GDM1 (cell line): Measurements from ENCODE around the gene NXPH3.

ENCODE experiments used
- DNase-seq: peaks from one replicate; lab custom pipeline; 2025; lab: John Stamatoyannopoulos, UW

NXPH3 gene

GRCh38 chr17:49592263-49592662 lies 16.6 kb downstream of the NXPH3 start:
- DNase-seq: no peak

- no peak for DNase-seq
These were observed 19.7 kb downstream of the NXPH3 start for GRCh38 chr17:49595328-49595727.

GRCh38 chr17:49595980-49596379 lies 20.3 kb downstream of the NXPH3 start:
- DNase-seq: no peak

DNA sequence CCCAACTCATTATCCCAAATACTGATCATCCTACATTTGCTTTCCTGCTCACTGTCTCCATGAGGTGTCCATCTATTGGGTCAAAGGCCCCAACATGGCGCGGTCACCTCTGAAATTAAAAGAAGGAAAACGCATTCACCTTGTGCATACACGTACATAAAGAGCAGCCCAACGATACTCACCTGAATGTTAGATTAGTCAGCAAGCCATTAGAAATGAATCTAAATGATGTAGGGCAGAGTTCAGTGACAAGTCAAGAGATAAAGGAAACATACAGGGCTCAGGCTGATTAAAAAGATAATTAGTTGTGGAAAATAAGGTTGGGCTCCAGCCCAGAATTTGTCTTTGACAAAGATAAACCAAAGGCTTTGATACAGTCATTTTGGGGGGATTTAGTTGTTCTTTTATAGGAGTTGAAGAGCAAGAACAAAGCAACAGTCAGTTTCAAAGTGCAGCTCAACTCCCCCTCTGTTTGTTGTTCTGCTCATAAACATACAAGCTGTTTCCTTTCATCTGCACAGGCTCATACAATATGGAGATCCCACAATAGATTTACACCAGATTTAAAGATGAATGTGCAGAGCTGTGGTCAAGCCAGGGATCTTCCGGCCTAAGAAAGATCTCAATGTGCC lies 21.1 kb downstream of the NXPH3 start:
- DNase-seq: no peak

DNA sequence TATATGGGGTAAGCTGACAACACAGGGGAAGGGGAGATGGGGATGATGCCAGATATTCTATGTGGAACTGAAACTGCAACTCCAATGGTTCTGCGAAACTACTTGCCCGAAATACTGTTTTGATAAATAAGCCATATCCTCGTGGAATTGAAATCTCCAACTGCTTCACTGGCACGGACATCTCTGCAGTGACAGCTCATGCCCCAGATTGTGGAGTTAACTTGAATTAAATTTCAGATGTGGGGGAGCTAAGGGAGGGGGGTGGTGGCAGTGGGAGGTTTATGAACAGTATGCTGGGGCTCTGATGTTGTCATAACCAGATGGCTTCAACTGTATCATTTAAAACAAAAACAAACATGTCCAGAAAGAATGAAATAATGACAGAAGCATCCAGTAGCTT lies 21.8 kb downstream of the NXPH3 start:
- DNase-seq: no peak

DNA sequence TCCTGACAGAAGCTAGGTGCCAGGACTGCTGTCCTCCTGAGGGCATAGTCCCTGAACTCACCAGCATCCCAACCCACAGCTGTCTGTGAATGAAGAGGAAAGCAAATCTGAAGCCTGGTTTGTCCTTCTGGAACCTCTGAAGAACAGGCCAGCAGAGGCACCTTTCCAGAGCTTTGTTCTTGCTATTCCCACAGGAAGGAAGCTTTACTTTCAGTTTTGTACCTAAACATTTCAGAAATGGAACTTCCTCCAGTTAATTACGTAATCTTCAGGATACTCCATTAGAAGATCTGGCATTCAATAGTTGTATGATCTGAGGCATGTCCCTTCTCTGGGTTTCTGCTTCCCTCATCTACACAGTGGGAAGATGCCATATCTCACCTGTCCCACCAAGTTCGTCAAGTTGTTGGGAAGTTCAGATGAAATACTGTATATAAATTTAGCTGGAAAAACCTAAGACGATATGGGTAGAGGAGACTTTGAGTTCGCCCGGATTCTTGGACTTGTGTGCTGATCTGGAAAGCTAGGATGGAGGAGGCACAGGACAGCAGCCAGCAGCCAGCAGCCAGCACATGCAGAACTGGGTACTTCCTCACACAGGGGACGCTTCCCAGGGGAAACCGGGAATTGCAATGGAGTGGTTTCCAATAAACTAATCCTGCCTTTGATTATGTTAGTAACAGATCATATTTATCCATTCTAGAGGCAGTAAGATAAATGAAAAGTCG lies 22.4 kb downstream of the NXPH3 start:
- DNase-seq: no peak

GRCh38 chr17:49598918-49599317 lies 23.2 kb downstream of the NXPH3 start:
- DNase-seq: no peak

- DNase-seq: no peak
These were observed 25.3 kb downstream of the NXPH3 start for GRCh38 chr17:49600949-49601348.

DNA sequence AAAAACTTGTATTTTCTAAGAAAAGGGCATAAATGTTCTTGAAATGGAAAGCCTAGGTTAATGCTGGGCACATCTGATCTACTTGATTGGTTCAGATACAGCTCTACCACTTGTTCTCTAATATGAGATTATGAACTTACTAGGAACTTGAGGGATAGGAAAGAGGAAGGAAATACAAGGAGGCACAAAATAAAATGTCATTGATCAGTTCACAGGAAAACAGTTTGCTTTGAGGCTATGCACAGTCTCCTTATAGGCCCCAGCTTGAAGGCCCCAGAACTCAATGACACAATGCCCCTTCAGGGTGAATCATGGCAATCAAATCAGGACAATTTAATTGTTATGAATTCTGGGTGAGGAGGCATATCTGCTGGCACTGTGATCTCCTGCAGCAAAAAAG lies 27.1 kb downstream of the NXPH3 start:
- DNase-seq: no peak

GRCh38 chr17:49603238-49603637 lies 27.6 kb downstream of the NXPH3 start:
- DNase-seq: no peak

DNA sequence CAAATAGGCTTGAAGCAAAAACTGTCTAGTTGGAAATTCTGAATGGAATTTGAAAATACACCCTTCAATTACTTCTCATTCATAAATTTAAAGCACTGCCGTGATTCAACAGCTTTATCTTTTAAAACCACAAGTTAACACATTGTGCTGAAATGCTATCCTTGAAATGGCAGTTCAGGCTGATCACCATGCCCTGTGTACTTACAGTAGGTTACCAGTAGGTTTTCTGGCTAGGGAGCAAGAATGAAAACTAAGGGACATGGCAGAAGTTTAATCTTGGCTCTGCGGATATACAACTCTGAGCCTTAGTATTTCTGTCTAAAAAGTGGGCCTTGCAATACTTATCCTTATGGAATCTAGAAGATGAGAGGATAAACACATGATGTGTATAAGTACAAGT lies 28.0 kb downstream of the NXPH3 start:
- DNase-seq: no peak

GRCh38 chr17:49604314-49604869 lies 28.7 kb downstream of the NXPH3 start:
- no peak for DNase-seq

- no peak for DNase-seq
These were observed 35.4 kb downstream of the NXPH3 start for GRCh38 chr17:49610883-49611584.

DNA sequence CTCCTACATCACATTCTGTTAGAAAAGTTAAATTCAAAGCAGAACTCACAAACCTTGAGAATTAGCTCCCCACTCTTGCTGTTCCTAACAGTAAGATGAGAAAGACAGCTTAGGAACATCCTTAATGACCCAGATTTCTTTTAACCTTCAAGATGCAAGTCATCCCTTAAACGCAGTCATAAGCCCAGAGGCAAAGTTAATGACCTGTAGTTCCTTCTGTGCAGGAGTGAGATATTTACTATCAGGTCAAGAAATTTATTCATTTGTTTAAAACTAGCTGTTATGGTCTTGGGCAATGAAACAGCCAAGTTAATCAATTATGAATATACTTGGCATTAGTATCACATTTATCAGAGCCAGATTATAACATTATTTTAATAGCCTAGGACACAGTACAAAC lies 37.1 kb downstream of the NXPH3 start:
- DNase-seq: no peak

DNA sequence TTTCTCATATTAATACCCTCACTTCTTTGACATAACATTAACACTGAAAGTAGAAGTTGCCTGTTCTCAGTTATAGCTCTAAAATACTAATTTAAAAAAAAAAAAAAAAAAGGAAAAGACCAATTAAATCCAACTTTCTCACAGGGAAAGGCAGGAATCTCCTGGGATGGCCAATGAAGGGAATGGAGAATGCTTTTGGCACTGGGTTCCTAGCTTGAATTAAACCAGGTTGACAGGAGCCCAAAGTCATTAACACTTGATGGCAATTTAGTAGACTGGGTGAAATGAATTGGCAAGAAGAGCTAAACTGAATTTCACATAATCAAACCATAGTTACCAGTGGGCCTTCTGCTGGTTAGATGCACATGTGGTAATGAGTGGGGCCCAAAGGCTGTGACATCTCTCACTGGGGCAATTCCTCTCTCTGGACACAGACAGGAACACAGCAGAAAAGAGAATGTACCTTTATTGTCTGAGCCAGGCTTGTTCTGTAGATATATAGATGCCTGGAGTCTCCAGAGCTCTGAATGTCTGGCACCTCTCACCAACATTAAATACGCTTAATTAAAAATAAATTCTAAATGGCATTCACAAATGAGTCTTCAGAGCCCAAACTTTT lies 37.6 kb downstream of the NXPH3 start:
- no peak for DNase-seq

GRCh38 chr17:49616086-49616485 lies 40.4 kb downstream of the NXPH3 start:
- no peak for DNase-seq

DNA sequence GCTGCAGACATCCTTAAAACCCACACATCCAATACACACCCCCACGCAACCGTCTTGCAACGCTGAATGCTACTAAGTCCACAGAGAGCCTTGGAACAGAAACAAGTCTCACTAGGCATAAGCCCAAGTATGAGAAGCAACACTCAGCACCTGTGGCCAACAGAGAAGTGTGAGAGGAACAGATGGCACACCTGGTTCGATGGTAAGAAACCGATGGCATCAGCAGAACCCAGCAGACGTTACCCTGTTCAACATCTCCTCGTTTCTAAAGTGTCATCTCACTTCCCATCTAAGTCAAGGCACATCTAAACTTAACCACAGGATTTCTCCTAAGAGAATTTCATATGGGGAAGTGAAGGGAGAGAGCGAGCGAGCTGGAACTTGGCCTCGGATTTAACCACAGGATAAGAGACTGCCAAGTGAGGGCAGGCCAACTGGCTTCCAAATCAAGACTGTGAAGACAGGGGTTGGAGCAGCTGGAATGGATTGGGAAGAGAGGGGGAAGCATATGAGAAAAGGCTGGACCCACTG lies 41.0 kb downstream of the NXPH3 start:
- no peak for DNase-seq

DNA sequence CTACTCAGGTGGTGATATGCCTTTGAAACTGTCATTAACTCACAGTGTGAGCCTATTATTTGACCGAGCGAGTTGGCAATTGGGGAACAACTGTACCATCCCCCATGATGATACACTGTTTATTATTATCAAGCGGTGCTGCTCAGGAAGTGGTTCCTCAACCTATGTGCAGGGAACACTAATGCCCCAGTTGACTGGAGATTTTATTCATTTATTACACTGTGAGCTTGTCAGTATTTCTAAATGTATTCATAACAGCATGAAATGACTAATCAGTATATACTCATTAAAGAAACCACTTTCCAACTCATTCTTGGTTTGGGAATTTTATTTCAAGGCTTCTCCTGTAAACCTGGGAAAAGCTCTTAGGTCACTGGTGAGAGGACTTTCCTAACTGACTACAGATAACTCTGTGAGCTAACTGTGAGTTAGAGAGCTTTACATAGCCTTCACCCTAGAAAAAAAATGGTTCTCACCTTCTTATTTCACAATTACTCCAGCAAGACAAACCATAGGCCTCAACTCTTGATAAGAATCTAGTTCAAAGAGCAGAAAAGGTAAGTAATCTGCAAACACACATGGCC lies 42.4 kb downstream of the NXPH3 start:
- DNase-seq: no peak

DNA sequence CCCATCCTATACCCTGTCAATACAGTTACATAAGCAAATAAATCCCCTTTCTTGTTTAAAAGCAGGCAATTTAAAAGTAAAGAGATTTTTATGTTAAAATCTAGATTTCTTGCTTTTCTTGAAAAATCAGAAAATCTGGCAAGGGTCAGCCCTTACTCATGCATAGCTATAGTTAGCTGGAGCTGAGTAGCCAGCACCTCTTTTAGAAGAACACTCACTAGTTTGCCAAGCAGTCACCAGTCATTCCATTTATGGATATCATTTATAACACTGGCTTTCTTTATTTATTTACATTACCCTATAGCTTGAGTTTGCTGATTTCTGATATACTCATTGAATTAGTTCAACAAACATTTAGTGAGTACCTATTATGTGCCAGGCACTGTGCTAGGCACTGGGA lies 45.7 kb downstream of the NXPH3 start:
- no peak for DNase-seq

DNA sequence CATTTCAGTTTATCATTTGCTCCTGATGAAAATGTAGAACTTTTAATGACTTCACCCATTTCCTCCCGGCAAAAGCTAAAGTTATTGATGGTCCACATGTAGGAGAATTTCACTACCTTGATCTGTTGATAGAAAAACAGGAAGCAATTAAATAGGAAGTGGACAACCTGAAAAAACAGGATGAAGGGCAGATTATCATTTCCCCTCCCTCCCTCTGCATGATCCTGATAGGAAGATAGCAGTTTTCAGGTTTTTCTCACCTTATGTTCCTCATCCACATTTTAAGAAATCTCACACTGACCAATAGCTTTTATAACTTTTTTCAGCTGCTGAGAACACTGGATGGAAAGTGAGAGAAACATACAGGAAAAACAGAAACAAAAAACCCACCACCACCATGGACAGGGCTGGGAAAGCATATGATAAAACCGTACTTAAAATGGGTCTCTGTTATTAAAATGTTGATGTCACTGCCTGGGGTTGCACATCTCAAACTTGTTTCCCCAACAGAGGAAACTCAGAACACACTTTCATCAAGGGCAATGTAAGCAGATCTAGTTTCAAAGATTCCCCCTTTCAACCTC lies 46.4 kb downstream of the NXPH3 start:
- DNase-seq: no peak

DNA sequence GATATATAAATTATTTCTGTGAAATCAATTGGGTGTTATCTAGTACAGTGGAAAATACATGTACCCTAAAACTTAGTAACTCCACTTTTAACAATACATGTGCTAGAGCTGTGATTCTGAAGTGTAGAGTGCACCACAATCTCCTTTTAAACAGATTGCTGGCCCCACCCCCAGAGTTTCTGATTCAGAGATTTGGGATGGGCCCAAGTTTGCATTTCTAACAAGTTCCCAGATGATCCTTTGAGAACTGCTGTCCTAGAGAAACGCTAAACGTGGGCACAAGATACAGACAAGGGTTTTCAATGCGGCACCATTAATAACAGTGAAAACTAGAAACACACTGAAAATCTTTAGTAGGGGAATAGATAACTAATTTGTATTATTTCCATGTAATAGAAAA lies 49.2 kb downstream of the NXPH3 start:
- DNase-seq: no peak

- no peak for DNase-seq
These were observed 53.8 kb downstream of the NXPH3 start for GRCh38 chr17:49629447-49629846.
